WTC11 (cell line): ENCODE measurements around the gene TSPAN5. TPM values are rescaled to one million over a fixed set of nuclear protein-coding genes. Genes with fewer than 3 reads are reported as not detected.

Experiments
- AFF4 ChIP-seq: sonication (generic); formaldehyde crosslinking; IDR thresholded peaks from 2 replicates; pipeline ENCODE4 v1.8.1; 2023; ENCODE audit warnings: mild to moderate bottlenecking, missing genetic modification reagents, borderline replicate concordance
- E2F1 ChIP-seq: sonication (generic); formaldehyde crosslinking; IDR thresholded peaks from 2 replicates; pipeline ENCODE4 v1.8.0; 2022; ENCODE audit warnings: mild to moderate bottlenecking, missing genetic modification reagents
- FOXJ3 ChIP-seq: sonication (generic); formaldehyde crosslinking; IDR thresholded peaks from 2 replicates; pipeline ENCODE4 v1.9.0; 2021; ENCODE audit warnings: missing genetic modification reagents, mild to moderate bottlenecking, borderline replicate concordance
- FOXP1 ChIP-seq: sonication (generic); formaldehyde crosslinking; IDR thresholded peaks from 2 replicates; pipeline ENCODE4 v1.8.0; 2022; ENCODE audit warnings: missing genetic modification reagents, mild to moderate bottlenecking, moderate library complexity, borderline replicate concordance
- HMGXB4 ChIP-seq: sonication (generic); formaldehyde crosslinking; IDR thresholded peaks from 2 replicates; pipeline ENCODE4 v1.8.1; 2023; ENCODE audit warnings: mild to moderate bottlenecking, moderate library complexity, missing genetic modification reagents
- IRF2 ChIP-seq: sonication (generic); formaldehyde crosslinking; IDR thresholded peaks from 2 replicates; pipeline ENCODE4 v1.8.0; 2022; ENCODE audit warnings: low read depth, missing genetic modification reagents, borderline replicate concordance
- NR2C2 ChIP-seq: sonication (generic); formaldehyde crosslinking; IDR thresholded peaks from 2 replicates; pipeline ENCODE4 v1.8.0; 2022; ENCODE audit warnings: mild to moderate bottlenecking, missing genetic modification reagents
- NR3C1 ChIP-seq: sonication (generic); formaldehyde crosslinking; conservative IDR thresholded peaks from 2 replicates; pipeline ENCODE4 v1.8.1; 2023; ENCODE audit warnings: low read depth, mild to moderate bottlenecking, missing genetic modification reagents
- PRRX2 ChIP-seq: fragments of 250-450 bp; sonication (Bioruptor Pico); IDR thresholded peaks from 2 replicates; pipeline ENCODE4 v1.8.0; 2021; ENCODE audit warnings: mild to moderate bottlenecking
- SOX15 ChIP-seq: fragments of 250-450 bp; sonication (Bioruptor Pico); IDR thresholded peaks from 2 replicates; pipeline ENCODE4 v1.9.0; 2021; ENCODE audit warnings: mild to moderate bottlenecking
- TEAD1 ChIP-seq: sonication (generic); formaldehyde crosslinking; IDR thresholded peaks from 2 replicates; pipeline ENCODE4 v1.8.0; 2022; ENCODE audit warnings: mild to moderate bottlenecking, missing genetic modification reagents
- ZBTB21 ChIP-seq: sonication (generic); formaldehyde crosslinking; IDR thresholded peaks from 2 replicates; pipeline ENCODE4 v1.8.1; 2023; ENCODE audit warnings: mild to moderate bottlenecking, missing genetic modification reagents, borderline replicate concordance
- ZBTB43 ChIP-seq: sonication (generic); formaldehyde crosslinking; IDR thresholded peaks from 2 replicates; pipeline ENCODE4 v1.8.1; 2023; ENCODE audit warnings: mild to moderate bottlenecking, missing genetic modification reagents
- ZNF232 ChIP-seq: sonication (generic); formaldehyde crosslinking; IDR thresholded peaks from 2 replicates; pipeline ENCODE4 v1.8.0; 2022; ENCODE audit warnings: mild to moderate bottlenecking, missing genetic modification reagents
- total RNA-seq: library from RNA; stranded (reverse); gene quantifications from 3 replicates; pipeline ENCODE4 v1.2.3, GENCODE V29; 2021
- TF ChIP-seq, protein P1 (sequence below): sonication (generic); formaldehyde crosslinking; IDR thresholded peaks from 2 replicates; pipeline ENCODE4 v1.8.0; 2023; ENCODE audit warnings: missing genetic modification reagents, mild to moderate bottlenecking, borderline replicate concordance
- TF ChIP-seq, protein P2 (sequence below): fragments of 250-450 bp; sonication (Bioruptor Pico); IDR thresholded peaks from 2 replicates; pipeline ENCODE4 v1.9.0; 2021; ENCODE audit warnings: moderate library complexity, mild to moderate bottlenecking, inconsistent platforms, borderline replicate concordance

The TSPAN5 gene
- total RNA-seq, 1 experiment from 2014 or later = 22.7 TPM

DNA sequence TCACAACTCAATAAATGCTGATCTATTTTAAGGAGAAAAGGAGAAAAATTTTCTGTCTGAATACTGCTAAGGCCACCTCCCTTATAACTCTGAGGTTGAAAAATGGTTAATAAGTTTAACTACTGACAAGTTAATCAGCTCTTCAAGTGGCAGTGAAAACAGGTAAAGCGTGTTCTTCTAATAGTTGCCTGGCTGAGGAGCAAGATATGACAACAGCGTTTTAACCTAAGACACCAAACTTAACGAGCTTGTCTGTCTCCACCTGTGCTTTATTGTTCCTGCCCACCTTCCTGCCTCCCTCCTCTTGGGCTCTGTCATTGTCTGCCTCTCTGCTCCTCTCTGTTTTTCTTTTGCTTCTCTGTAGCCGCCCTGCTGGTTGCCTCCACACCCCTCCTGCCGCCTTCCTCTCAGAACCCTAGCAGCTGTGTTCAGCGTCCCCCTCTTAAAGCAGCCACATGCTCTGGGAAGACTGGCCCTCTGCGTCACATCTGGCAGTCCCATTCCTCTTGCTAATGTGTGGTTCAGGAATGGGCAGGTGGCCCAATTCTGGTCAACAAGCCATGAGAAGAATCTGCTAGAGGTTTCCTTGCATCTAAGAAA is 4.3 kb upstream of the TSPAN5 start (continued):
- TF ChIP-seq E2F1 (CRISPR knock-in tag) (no peak), SOX15 (CRISPR knock-in tag) (no peak), NR2C2 (CRISPR knock-in tag) (no peak), ZBTB21 (CRISPR knock-in tag) (no peak), ZBTB43 (CRISPR knock-in tag) (no peak), IRF2 (CRISPR knock-in tag) (no peak), FOXJ3 (CRISPR knock-in tag) (no peak), TEAD1 (CRISPR knock-in tag) (peak; percentile 57; the same call in 1 of the 2 replicates), PRRX2 (no peak), ZNF232 (CRISPR knock-in tag) (no peak), HMGXB4 (CRISPR knock-in tag) (no peak), FOXP1 (CRISPR knock-in tag) (no peak), NR3C1 (CRISPR knock-in tag) (no peak), AFF4 (no peak)
- TF ChIP-seq, protein P1, sequence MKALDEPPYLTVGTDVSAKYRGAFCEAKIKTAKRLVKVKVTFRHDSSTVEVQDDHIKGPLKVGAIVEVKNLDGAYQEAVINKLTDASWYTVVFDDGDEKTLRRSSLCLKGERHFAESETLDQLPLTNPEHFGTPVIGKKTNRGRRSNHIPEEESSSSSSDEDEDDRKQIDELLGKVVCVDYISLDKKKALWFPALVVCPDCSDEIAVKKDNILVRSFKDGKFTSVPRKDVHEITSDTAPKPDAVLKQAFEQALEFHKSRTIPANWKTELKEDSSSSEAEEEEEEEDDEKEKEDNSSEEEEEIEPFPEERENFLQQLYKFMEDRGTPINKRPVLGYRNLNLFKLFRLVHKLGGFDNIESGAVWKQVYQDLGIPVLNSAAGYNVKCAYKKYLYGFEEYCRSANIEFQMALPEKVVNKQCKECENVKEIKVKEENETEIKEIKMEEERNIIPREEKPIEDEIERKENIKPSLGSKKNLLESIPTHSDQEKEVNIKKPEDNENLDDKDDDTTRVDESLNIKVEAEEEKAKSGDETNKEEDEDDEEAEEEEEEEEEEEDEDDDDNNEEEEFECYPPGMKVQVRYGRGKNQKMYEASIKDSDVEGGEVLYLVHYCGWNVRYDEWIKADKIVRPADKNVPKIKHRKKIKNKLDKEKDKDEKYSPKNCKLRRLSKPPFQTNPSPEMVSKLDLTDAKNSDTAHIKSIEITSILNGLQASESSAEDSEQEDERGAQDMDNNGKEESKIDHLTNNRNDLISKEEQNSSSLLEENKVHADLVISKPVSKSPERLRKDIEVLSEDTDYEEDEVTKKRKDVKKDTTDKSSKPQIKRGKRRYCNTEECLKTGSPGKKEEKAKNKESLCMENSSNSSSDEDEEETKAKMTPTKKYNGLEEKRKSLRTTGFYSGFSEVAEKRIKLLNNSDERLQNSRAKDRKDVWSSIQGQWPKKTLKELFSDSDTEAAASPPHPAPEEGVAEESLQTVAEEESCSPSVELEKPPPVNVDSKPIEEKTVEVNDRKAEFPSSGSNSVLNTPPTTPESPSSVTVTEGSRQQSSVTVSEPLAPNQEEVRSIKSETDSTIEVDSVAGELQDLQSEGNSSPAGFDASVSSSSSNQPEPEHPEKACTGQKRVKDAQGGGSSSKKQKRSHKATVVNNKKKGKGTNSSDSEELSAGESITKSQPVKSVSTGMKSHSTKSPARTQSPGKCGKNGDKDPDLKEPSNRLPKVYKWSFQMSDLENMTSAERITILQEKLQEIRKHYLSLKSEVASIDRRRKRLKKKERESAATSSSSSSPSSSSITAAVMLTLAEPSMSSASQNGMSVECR (CRISPR knock-in tag) = 0 out of 2 replicates have a peak, but pooled peaks have one; percentile 30
- TF ChIP-seq, protein P2, sequence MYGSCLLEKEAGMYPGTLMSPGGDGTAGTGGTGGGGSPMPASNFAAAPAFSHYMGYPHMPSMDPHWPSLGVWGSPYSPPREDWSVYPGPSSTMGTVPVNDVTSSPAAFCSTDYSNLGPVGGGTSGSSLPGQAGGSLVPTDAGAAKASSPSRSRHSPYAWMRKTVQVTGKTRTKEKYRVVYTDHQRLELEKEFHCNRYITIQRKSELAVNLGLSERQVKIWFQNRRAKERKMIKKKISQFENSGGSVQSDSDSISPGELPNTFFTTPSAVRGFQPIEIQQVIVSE (CRISPR knock-in tag) = no peak
